Mesodermal cell (in vitro differentiated cells): ENCODE results near the gene CEP112. TPM values are rescaled to one million over a fixed set of nuclear protein-coding genes. Genes with fewer than 3 reads are reported as not detected.

Experiments used
- H3K27ac ChIP-seq: 2 replicates; pipeline ENCODE4 v1.7.0; 2013; ENCODE audit warnings: mild to moderate bottlenecking, low read depth, low read length, moderate library complexity; ENCODE audit not compliant: severe bottlenecking
- H3K36me3 ChIP-seq: 2 replicates; pipeline ENCODE4 v1.7.1; 2013; ENCODE audit warnings: mild to moderate bottlenecking, low read length, moderate library complexity; ENCODE audit not compliant: control insufficient read depth, insufficient read depth
- H3K4me1 ChIP-seq: one replicate; pipeline ENCODE4 v1.7.1; 2013; ENCODE audit warnings: mild to moderate bottlenecking, low read length; ENCODE audit not compliant: insufficient read depth, control insufficient read depth, poor library complexity, severe bottlenecking
- H3K4me3 ChIP-seq: 2 replicates; pipeline ENCODE4 v1.7.0; 2013; ENCODE audit warnings: low read length, control low read depth, mild to moderate bottlenecking; ENCODE audit not compliant: insufficient read depth, poor library complexity, severe bottlenecking; ENCODE audit errors: extremely low read depth
- H3K9me3 ChIP-seq: 2 replicates; pipeline ENCODE4 v1.7.1; 2013; ENCODE audit warnings: mild to moderate bottlenecking, low read length, moderate library complexity; ENCODE audit not compliant: control insufficient read depth
- WGBS, 2 experiments: methylation state at CpG; one replicate each; pipeline ENCODE4 v1.1.5; 2013; ENCODE audit warnings: missing lambda C conversion rate in 2 of 2; ENCODE audit not compliant: insufficient coverage in 2 of 2; 5-methylcytosine and 5-hydroxymethylcytosine counted together
- polyA plus RNA-seq, 2 experiments: library from polyadenylated mRNA; stranded (reverse); fragments of 50-300 nt; gene quantifications; one replicate each; pipeline ENCODE4 v1.2.3, GENCODE V29; 2013

Gene CEP112
- polyA plus RNA-seq (2013, experiment 1 of 2) = 11.5 TPM
- polyA plus RNA-seq (2013, experiment 2 of 2) = 13.3 TPM

GRCh38 chr17:66191593-66192377 lies at the start of gene CEP112:
Gene CEP112, minus strand, starts transcription at chr17:66192133.
- peaks cover 4% of the 10 kb centered on the region for H3K36me3 ChIP-seq
- peak within 1 kb of the TSS; percentile 77 for H3K4me3 ChIP-seq
- H3K27ac ChIP-seq = peak within 1 kb of the TSS; percentile 59
- WGBS, 2 experiments = 0 to 1% methylated on average over 42 to 75 of the region's 83 CpGs
- H3K4me1 ChIP-seq = peaks cover 4% of the 10 kb centered on the region
- no peaks in the 10 kb centered on the region for H3K9me3 ChIP-seq

- Histone ChIP-seq H3K4me1 (no peaks in the 10 kb centered on the region), H3K9me3 (no peaks in the 10 kb centered on the region), H3K36me3 (no peaks in the 10 kb centered on the region), H3K4me3 (no peak overlapping the region), H3K27ac (no peak overlapping the region)
- no CpG with 5 or more reads among the region's 3 CpGs for WGBS, 2 experiments
These were observed 48.7 kb upstream of the CEP112 start for GRCh38 chr17:66240630-66241029.

DNA sequence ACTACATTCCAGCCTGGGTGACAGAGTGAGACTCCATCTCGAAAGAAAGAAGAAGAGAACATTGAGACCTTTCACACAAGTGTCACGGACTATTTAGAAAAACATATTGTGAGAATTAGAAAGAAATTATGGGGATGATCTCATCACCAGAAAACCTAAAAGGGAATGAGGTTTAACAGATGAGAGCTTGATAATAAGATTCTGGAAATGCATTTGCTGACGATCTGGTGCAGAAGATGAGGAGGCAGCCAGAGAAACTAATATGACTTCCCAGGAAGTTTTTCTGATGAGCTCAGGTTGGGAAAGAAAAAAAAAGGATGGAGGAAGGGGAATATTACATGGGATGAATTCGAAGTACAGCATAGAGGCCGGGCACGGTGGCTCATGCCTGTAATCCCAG lies 48.1 kb upstream of the CEP112 start:
- H3K4me1 ChIP-seq = no peaks in the 10 kb centered on the region
- H3K36me3 ChIP-seq = no peaks in the 10 kb centered on the region
- H3K27ac ChIP-seq = no peak overlapping the region
- 88 to 97% methylated on average over 5 to 6 of the region's 6 CpGs for WGBS, 2 experiments
- no peaks in the 10 kb centered on the region for H3K9me3 ChIP-seq
- H3K4me3 ChIP-seq = no peak overlapping the region

DNA sequence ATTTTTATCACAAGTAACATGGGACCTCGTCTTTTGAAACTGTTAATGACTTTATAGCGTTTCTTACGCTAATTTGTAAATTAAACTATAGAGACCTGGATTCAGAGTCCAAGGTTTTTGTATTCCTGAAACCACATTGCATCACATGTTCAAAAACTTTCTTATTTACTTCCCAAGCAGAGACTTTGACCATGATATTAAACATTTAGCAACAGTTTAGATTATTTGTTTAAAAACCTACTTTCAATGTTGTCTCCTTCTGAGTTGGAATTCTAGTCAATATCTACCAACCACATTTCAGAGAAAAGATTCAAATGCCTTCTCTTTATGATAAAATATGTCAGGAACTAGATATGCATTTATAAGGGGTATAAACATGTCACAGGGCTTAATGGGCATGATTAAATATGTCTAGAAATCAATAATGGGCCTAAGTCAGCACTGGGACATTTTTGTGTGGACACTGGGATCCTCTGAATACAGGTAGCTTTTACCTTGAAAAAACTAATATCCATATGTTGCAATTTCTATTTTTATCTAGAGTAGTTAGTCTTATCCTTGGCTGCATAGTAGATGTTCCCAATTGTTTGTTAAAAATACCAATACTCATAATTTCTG lies 43.6 kb upstream of the CEP112 start:
- H3K9me3 ChIP-seq = no peaks in the 10 kb centered on the region
- 100% methylated on average over 2 of the region's 3 CpGs; no CpG with 5 or more reads in 1 of the 2 experiments for WGBS, 2 experiments
- H3K36me3 ChIP-seq = no peaks in the 10 kb centered on the region
- H3K4me3 ChIP-seq = no peak overlapping the region
- no peaks in the 10 kb centered on the region for H3K4me1 ChIP-seq
- H3K27ac ChIP-seq = no peak overlapping the region

- no peaks in the 10 kb centered on the region for H3K9me3 ChIP-seq
- H3K4me3 ChIP-seq = no peak overlapping the region
- no peaks in the 10 kb centered on the region for H3K36me3 ChIP-seq
- H3K4me1 ChIP-seq = no peaks in the 10 kb centered on the region
- no peak overlapping the region for H3K27ac ChIP-seq
- WGBS, 2 experiments = 83 to 100% methylated on average over 1 to 2 of the region's 3 CpGs
These were observed 42.7 kb upstream of the CEP112 start for GRCh38 chr17:66234611-66235010.

- Histone ChIP-seq H3K4me3 (no peak overlapping the region), H3K36me3 (no peaks in the 10 kb centered on the region), H3K4me1 (no peaks in the 10 kb centered on the region), H3K9me3 (no peaks in the 10 kb centered on the region), H3K27ac (no peak overlapping the region)
- 86 to 88% methylated on average over 5 to 6 of the region's 8 CpGs for WGBS, 2 experiments
These were observed 41.3 kb upstream of the CEP112 start for GRCh38 chr17:66233023-66233753.

DNA sequence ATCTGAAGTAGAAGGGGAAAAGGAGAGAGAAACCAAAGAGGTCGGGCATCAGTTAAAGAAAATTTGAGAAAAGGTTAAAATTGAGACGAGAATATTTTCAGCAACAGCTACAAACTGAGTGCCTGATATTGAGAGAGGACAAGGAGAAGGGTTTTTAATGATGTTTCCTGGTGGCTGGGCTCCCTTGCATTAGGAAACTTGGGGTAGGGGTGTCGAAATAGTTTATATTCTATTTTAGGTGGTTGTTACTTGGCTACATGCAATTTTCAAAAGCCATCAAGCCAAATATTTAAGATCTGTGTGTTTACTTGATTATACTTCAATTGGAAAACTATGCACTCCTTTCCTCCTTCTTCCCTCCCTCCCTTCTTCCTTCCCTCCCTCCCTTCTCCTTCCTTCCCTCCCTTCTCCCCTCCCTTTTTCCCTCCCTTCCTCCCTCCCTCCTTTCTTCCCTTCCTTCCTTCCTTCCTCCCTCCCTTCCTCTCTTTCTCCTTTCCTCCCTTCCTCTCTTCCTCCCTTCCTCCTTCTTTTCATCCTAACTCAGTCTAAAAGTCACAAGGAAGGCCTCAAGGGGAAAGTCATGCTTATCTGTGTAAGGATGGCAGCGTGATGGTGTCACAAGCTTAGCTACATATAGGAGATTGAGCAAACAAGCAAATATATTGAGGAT lies 39.1 kb upstream of the CEP112 start:
- WGBS, 2 experiments = 92 to 94% methylated on average over 3 of the region's 4 CpGs

GRCh38 chr17:66229783-66230538 lies 38.0 kb upstream of the CEP112 start:
- WGBS, 2 experiments = 80 to 88% methylated on average over 1 to 2 of the region's 4 CpGs
- Histone ChIP-seq H3K4me1 (no peaks in the 10 kb centered on the region), H3K9me3 (no peaks in the 10 kb centered on the region), H3K36me3 (no peaks in the 10 kb centered on the region), H3K4me3 (no peak overlapping the region), H3K27ac (no peak overlapping the region)

More for the DNA sequence above, 39.1 kb upstream of the CEP112 start:
- Histone ChIP-seq H3K4me1 (no peaks in the 10 kb centered on the region), H3K9me3 (no peaks in the 10 kb centered on the region), H3K36me3 (no peaks in the 10 kb centered on the region), H3K27ac (no peak overlapping the region), H3K4me3 (no peak overlapping the region)

DNA sequence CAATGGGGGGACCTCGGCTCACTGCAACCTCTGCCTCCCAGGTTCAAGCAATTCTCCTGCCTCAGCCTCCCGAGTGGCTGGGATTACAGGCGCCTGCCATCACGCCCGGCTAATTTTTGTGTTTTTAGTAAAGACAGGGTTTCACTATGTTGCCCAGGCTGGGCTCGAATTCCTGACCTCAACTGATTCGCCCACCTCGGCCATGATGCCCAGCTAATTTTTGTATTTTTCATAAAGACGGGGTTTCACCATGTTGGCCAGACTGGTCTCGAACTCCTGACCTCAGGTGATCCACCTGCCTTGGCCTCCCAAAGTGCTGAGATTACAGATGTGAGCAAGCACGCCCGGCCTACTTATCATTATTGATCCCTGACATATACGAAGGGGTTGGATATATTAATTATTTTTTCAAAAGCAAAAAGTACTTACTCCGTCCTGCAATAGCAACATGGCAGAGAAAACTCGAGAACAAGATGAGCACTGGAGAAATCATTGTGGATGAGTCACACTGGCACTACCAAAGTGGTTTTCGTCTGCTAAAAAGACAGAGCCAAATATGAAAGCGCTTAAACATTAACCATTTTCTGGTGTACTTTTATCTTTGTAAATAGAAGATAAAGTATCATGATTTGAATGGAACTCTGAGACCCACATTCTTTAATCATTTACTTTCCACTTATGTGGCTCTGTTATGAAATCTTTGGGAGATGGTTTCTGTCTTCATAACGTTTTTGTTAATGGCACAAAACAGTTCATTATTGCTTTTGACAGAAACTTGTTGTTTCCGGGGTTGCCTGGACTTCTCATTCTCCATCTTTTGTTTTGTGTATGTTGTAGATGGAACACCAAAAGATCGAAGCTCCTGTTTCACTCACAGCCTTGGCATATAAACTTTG lies 37.2 kb upstream of the CEP112 start, which contains the start of gene APOH:
APOH (minus strand) TSS at position 529 of the 896 bp plus-strand sequence; CDS start at position 493, 36 bp downstream.
- no peaks in the 10 kb centered on the region for H3K36me3 ChIP-seq
- H3K4me3 ChIP-seq = no peak within 1 kb of the TSS
- no peaks in the 10 kb centered on the region for H3K4me1 ChIP-seq
- 82 to 87% methylated on average over 7 to 13 of the region's 20 CpGs for WGBS, 2 experiments
- no peak within 1 kb of the TSS for H3K27ac ChIP-seq
- no peaks in the 10 kb centered on the region for H3K9me3 ChIP-seq
